ENCODE measurements around the gene ACTA1. TPM values are rescaled to one million over a fixed set of nuclear protein-coding genes. Genes with fewer than 3 reads are reported as not detected.

Gene ACTA1
- total and polyA plus RNA-seq, 2 of the 8 experiments (the other 6 are each of a cell fraction or from before 2014, with no cell fraction given) = 23.5 to 58.2 TPM

DNA sequence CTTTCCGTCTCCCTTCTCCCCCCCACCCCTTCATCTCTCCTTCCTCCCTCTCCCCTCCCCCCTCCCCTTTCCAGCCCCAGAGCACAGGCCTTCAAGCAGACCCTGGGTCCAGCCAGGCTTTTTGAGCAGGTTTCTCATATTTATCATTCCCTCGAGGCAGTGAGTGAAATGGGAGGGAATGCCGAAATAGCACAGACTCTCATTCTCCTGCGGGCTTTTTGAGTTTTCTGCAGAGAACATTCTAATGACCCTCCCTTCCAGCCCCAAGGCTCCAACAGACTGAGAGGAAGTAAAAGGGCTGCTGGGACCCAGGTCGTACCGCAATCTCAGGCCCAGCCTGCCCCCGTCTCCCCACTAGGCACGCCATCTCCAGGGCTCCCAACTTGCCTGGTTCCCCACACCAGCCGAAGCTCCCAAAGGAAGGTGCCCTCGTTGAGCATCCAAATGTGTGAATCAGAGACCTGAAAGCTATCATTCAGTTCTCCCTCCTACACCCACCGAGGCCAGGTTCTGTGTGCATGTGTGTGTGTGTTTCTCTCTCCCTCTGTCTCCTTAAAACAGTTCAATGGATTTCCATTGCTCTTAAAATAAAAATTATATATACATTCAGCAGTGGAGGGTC lies 22.3 kb downstream of the ACTA1 start:
- Histone ChIP-seq H3K4ac (replicated peaks; ENCODE audit: insufficient read length, low read depth, low read length) (no peak overlapping the region), H4K20me1 (replicated peaks in 1 of 2; ENCODE audit: control insufficient read depth in 1 of 2, insufficient read depth in 2 of 2, low read length in 2 of 2) (no peaks in the 10 kb centered on the region), H2BK120ac (replicated peaks; ENCODE audit: low read depth, low read length) (no peak overlapping the region), H3K4me2 (ENCODE audit: insufficient read depth in 1 of 2, low read depth in 2 of 2, low read length in 2 of 2) (peak overlapping the region; percentile 36 to 38; a peak in 3 of 4 replicates), H3K4me1 (replicated peaks in 1 of 4; ENCODE audit: control insufficient read depth in 3 of 4, insufficient read depth in 4 of 4, low read length in 3 of 4) (peaks cover 18 to 42% (median 28%) of the 10 kb centered on the region in 4 experiments), H3K14ac (ENCODE audit: insufficient read length) (no peak overlapping the region), H3K9ac (replicated peaks in 1 of 4; ENCODE audit: extremely low read depth in 1 of 4, low read depth in 3 of 4, low read length in 3 of 4) (no peak overlapping the region), H2AK5ac (ENCODE audit: low read depth, low read length) (peak overlapping the region; percentile 77; the same call in 1 of the 2 replicates), H3K23me2 (ENCODE audit: low read depth, low read length) (peaks cover 11% of the 10 kb centered on the region; the same call in 1 of the 2 replicates), H3K9me3 (ENCODE audit: insufficient read depth in 2 of 2, low read depth in 1 of 2, low read length in 1 of 2) (no peaks in the 10 kb centered on the region), H2AFZ (ENCODE audit: low read length) (no peak overlapping the region), H2BK15ac (ENCODE audit: low read length) (0 out of 2 replicates have a peak overlapping the region, but pooled peaks have one; percentile 77), H3K18ac (ENCODE audit: extremely low read depth, low read length) (peak overlapping the region; percentile 90; the same call in 1 of the 2 replicates), H2BK12ac (ENCODE audit: low read depth, low read length) (peak overlapping the region; percentile 93; the same call in 1 of the 2 replicates), H2BK20ac (ENCODE audit: low read length) (peak overlapping the region; percentile 80; the same call in 1 of the 2 replicates), H3K56ac (replicated peaks; ENCODE audit: insufficient read length, low read depth, low read length) (no peak overlapping the region), H3K27me3 (replicated peaks in 1 of 4; ENCODE audit: control insufficient read depth in 3 of 4, extremely low read depth in 1 of 4, insufficient read depth in 3 of 4, low read length in 3 of 4) (peaks cover 12 to 41% (median 37%) of the 10 kb centered on the region in 4 experiments), H2BK5ac (ENCODE audit: low read depth, low read length) (peak overlapping the region; percentile 16; the same call in 1 of the 2 replicates), H4K91ac (replicated peaks; ENCODE audit: insufficient read length, low read length) (peak overlapping the region; percentile 56), H3K36me3 (ENCODE audit: control insufficient read depth in 2 of 4, insufficient read depth in 4 of 4, low read length in 3 of 4) (no peaks in the 10 kb centered on the region), H3K4me3 (ENCODE audit: extremely low read depth in 1 of 4, insufficient read depth in 2 of 4, low read depth in 3 of 4, low read length in 4 of 4) (no peak overlapping the region; a peak in 1 of 8 replicates), H3K79me2 (ENCODE audit: control insufficient read depth in 1 of 2, insufficient read depth in 2 of 2, low read length in 2 of 2) (no peaks in the 10 kb centered on the region), H4K5ac (ENCODE audit: insufficient read length, low read depth, low read length) (no peak overlapping the region), H4K8ac (ENCODE audit: extremely low read depth, insufficient read depth, low read length) (no peak overlapping the region), H3K23ac (ENCODE audit: insufficient read length) (no peak overlapping the region), H3K27ac (ENCODE audit: low read depth, low read length) (no peak overlapping the region), H3K79me1 (ENCODE audit: low read depth, low read length) (no peaks in the 10 kb centered on the region)
- FAIRE-seq (no peak), DNase-seq (ENCODE audit: low read depth in 1 of 2, low spot score in 2 of 2) (no peak)
- POLR2A ChIA-PET (ENCODE audit: partially characterized antibody) = interaction anchor here (0.9 to 6.9 kb wide), 3 partner anchors 14 to 68 kb away, joined by 3 to 48 read pairs (median 4); partner anchors contain the start of genes ACTA1 and CCSAP
- CTCF ChIA-PET (ENCODE audit: partially characterized antibody) = interaction anchor here (1.2 to 2.9 kb wide), 7 partner anchors 9 to 152 kb away, joined by 3 to 11 read pairs (median 4); no protein-coding TSS in a partner anchor
- WGBS, 2 experiments (ENCODE audit: extremely low coverage in 1 of 2, insufficient coverage in 1 of 2, insufficient read length in 1 of 2, insufficient replicate concordance in 2 of 2, low coverage in 1 of 2, low lambda C conversion rate in 2 of 2, missing lambda C conversion rate in 1 of 2) = 65% methylated on average over 11 of the region's 11 CpGs; no CpG with 5 or more reads in 1 of the 2 experiments
- TF ChIP-seq RBBP5 (IDR thresholded peaks at IDR 0.05; ENCODE audit: borderline replicate concordance, low read depth, low read length) (no peak), JUN (IDR thresholded peaks at IDR 0.05; ENCODE audit: low read depth, low read length) (no peak), CHD2 (IDR thresholded peaks at IDR 0.05; ENCODE audit: low read length) (no peak), EP300 (IDR thresholded peaks at IDR 0.05; ENCODE audit: borderline replicate concordance in 1 of 2, low read depth in 2 of 2, low read length in 2 of 2) (no peak), SAP30 (IDR thresholded peaks at IDR 0.05; ENCODE audit: insufficient read depth, insufficient replicate concordance, low read length) (no peak), SP1 (IDR thresholded peaks at IDR 0.05; ENCODE audit: low read depth, low read length) (no peak), SP2 (IDR thresholded peaks at IDR 0.05; ENCODE audit: low read length) (no peak), POLR2A (IDR thresholded peaks at IDR 0.05; ENCODE audit: control extremely low read depth in 1 of 2, low read depth in 2 of 2, low read length in 2 of 2) (no peak), SIRT6 (IDR thresholded peaks at IDR 0.05; ENCODE audit: low read length) (no peak)

Measured in H1 (cell line).